ENCODE results near the gene SRSF2. TPM values are rescaled to one million over a fixed set of nuclear protein-coding genes. Genes with fewer than 3 reads are reported as not detected.

SRSF2 gene
- total and polyA plus RNA-seq, 9 of the 15 experiments (the other 6 are each of a cell fraction or from before 2014, with no cell fraction given): 161 to 583 (median 393) TPM

GRCh38 chr17:76726231-76726775 lies 10.8 kb downstream of the SRSF2 start, which contains the start of gene JMJD6:
Gene JMJD6 (minus strand): TSS chr17:76726606. CDS start chr17:76726475, 131 bp downstream.
- H3K79me2 ChIP-seq (ENCODE audit: control insufficient read depth, insufficient read depth, low read length): peaks cover 74% of the 10 kb centered on the region
- peak within 1 kb of the TSS; percentile 82 for H3K4me3 ChIP-seq
- POLR2A ChIA-PET: interaction anchor here (0.6 to 5.1 kb wide), 9 partner anchors 9 to 181 kb away, joined by 3 to 75 read pairs (median 5); partner anchors contain the start of genes MFSD11, MXRA7 and SRSF2
- H3K4me2 ChIP-seq (ENCODE audit: insufficient read depth, low read length): peak within 1 kb of the TSS; percentile 88
- in situ Hi-C loops (cut with MboI): no loop called here
- ATAC-seq (peak; percentile 92), FAIRE-seq (peak; percentile 85), DNase-seq (ENCODE audit: extremely low read depth in 1 of 4, low spot score in 3 of 4) (peak; percentile 87 to 98 (median 92))
- WGBS (ENCODE audit: insufficient coverage, low coverage, missing lambda C conversion rate): 0% methylated on average over 42 of the region's 60 CpGs
- peak within 1 kb of the TSS; percentile 91 to 99 for H3K9ac ChIP-seq (ENCODE audit: insufficient read depth in 1 of 2, low read depth in 2 of 2, low read length in 2 of 2)
- peaks cover 52% of the 10 kb centered on the region for H3K36me3 ChIP-seq (ENCODE audit: control insufficient read depth, insufficient read depth, low read length)
- H2AFZ ChIP-seq (ENCODE audit: low read depth, low read length): peak within 1 kb of the TSS; percentile 85
- H3K4me1 ChIP-seq (replicated peaks in 1 of 2; ENCODE audit: control insufficient read depth in 2 of 2, insufficient read depth in 2 of 2, low read length in 2 of 2): peaks cover 17 to 40% of the 10 kb centered on the region in 2 experiments; a peak in 4 of 5 replicates
- BruUV-seq (replicated peaks): TSS peak; percentile 46
- H3K9me3 ChIP-seq (replicated peaks; ENCODE audit: control insufficient read depth, insufficient read depth, low read depth, low read length): no peaks in the 10 kb centered on the region; the same call in 1 of the 2 replicates
- H4K20me1 ChIP-seq (replicated peaks; ENCODE audit: control insufficient read depth, insufficient read depth, low read length): peaks cover 8% of the 10 kb centered on the region; the same call in 1 of the 2 replicates
- CTCF ChIA-PET (ENCODE audit: low intra/inter-chr PET ratio): interaction anchor here (0.6 kb wide), 1 partner anchor 38 kb away, joined by 3 read pairs; no protein-coding TSS in a partner anchor
- H3K27me3 ChIP-seq (ENCODE audit: control insufficient read depth in 2 of 2, insufficient read depth in 2 of 2, low read length in 2 of 2): no peaks in the 10 kb centered on the region
- no peaks in the 10 kb centered on the region for H3K9me1 ChIP-seq (ENCODE audit: control insufficient read depth, insufficient read depth, low read length)
- intact Hi-C loops (cut with micrococcal nuclease): loop anchor here (5.0 kb wide), 1 partner anchor 84 kb away; the partner anchor contains the start of gene ST6GALNAC1
- peak within 1 kb of the TSS; percentile 96 for H3K27ac ChIP-seq (ENCODE audit: extremely low read depth, low read depth, low read length)
- TF ChIP-seq SREBF1 (IDR thresholded peaks at IDR 0.05; ENCODE audit: borderline replicate concordance, low read depth, low read length) (no peak), REST (IDR thresholded peaks at IDR 0.05; ENCODE audit: borderline replicate concordance) (no peak), REST (CRISPR knock-in tag; IDR thresholded peaks at IDR 0.05; ENCODE audit: low read depth) (0 out of 2 replicates have a peak, but pooled peaks have one; percentile 21), MYBL2 (IDR thresholded peaks at IDR 0.05; ENCODE audit: low read depth) (no peak), MYBL2 (CRISPR knock-in tag; IDR thresholded peaks at IDR 0.05; ENCODE audit: borderline replicate concordance) (no peak), SIRT6 (IDR thresholded peaks at IDR 0.05; ENCODE audit: low read depth, low read length) (no peak), TAL1 (IDR thresholded peaks at IDR 0.05) (no peak), SIN3B (IDR thresholded peaks at IDR 0.05; ENCODE audit: low read depth) (no peak)
- TF ChIP-seq, protein P1, sequence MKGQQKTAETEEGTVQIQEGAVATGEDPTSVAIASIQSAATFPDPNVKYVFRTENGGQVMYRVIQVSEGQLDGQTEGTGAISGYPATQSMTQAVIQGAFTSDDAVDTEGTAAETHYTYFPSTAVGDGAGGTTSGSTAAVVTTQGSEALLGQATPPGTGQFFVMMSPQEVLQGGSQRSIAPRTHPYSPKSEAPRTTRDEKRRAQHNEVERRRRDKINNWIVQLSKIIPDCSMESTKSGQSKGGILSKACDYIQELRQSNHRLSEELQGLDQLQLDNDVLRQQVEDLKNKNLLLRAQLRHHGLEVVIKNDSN (CRISPR knock-in tag; IDR thresholded peaks at IDR 0.05): no peak
- TF ChIP-seq, protein P2, sequence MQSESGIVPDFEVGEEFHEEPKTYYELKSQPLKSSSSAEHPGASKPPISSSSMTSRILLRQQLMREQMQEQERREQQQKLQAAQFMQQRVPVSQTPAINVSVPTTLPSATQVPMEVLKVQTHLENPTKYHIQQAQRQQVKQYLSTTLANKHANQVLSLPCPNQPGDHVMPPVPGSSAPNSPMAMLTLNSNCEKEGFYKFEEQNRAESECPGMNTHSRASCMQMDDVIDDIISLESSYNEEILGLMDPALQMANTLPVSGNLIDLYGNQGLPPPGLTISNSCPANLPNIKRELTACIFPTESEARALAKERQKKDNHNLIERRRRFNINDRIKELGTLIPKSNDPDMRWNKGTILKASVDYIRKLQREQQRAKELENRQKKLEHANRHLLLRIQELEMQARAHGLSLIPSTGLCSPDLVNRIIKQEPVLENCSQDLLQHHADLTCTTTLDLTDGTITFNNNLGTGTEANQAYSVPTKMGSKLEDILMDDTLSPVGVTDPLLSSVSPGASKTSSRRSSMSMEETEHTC (IDR thresholded peaks at IDR 0.05): no peak; the same call in 1 of the 2 replicates
- TF ChIP-seq, protein P3, sequence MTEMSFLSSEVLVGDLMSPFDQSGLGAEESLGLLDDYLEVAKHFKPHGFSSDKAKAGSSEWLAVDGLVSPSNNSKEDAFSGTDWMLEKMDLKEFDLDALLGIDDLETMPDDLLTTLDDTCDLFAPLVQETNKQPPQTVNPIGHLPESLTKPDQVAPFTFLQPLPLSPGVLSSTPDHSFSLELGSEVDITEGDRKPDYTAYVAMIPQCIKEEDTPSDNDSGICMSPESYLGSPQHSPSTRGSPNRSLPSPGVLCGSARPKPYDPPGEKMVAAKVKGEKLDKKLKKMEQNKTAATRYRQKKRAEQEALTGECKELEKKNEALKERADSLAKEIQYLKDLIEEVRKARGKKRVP (CRISPR knock-in tag; IDR thresholded peaks at IDR 0.05): no peak

Measured in K562 (cell line).